Omental fat pad (tissue), 4 donors: ENCODE results near the gene CD47. TPM values are rescaled to one million over a fixed set of nuclear protein-coding genes. Genes with fewer than 3 reads are reported as not detected.

Experiments used
- ATAC-seq: fragments of 150-250 bp; one replicate; pipeline ENCODE4 v1.9.1; 2016; ENCODE audit warnings: mild to moderate bottlenecking, moderate library complexity; ENCODE audit not compliant: low FRiP score
- DNase-seq: peaks from one replicate; pipeline ENCODE4 v3.0.0-alpha.2; 2019; ENCODE audit warnings: low spot score
- CTCF ChIP-seq, 3 donors: fragments of 450-650 bp; IDR thresholded peaks; one replicate each; pipeline ENCODE4 v1.5.1; 2016 to 2017; ENCODE audit warnings: antibody characterized with exemption in 3 of 3, mild to moderate bottlenecking in 3 of 3, moderate library complexity in 2 of 3
- total RNA-seq, 4 donors: library from RNA; depleted of rRNA; stranded (reverse); fragments of >200 nt; gene quantifications; one replicate each; pipeline ENCODE4 v1.1.0, GENCODE V29; 2016

Gene CD47
- total RNA-seq, 4 donors from 2014 or later = 42.7 to 58.7 (median 56.0) TPM

GRCh38 chr3:108091498-108092250, 843 bp upstream of the CD47 start:
- ATAC-seq (no peak), DNase-seq (no peak)
- TF ChIP-seq CTCF (IDR thresholded peaks at IDR 0.05) = no peak

- ATAC-seq = no peak
These were observed 656 bp downstream of the CD47 start for GRCh38 chr3:108090049-108090700.

GRCh38 chr3:108089579-108089978, 1.3 kb downstream of the CD47 start:
- no peak for TF ChIP-seq CTCF (IDR thresholded peaks at IDR 0.05)
- DNase-seq = no peak
- no peak for ATAC-seq

More at GRCh38 chr3:108090049-108090700, 656 bp downstream of the CD47 start:
- DNase-seq = no peak
- no peak for TF ChIP-seq CTCF (IDR thresholded peaks at IDR 0.05)

GRCh38 chr3:108088697-108089096, 2.1 kb downstream of the CD47 start:
- no peak for ATAC-seq
- no peak for TF ChIP-seq CTCF (IDR thresholded peaks at IDR 0.05)

GRCh38 chr3:108088146-108088545, 2.7 kb downstream of the CD47 start:
- no peak for TF ChIP-seq CTCF (IDR thresholded peaks at IDR 0.05)
- DNase-seq = no peak
- ATAC-seq = no peak

More at GRCh38 chr3:108088697-108089096, 2.1 kb downstream of the CD47 start:
- DNase-seq = no peak

GRCh38 chr3:108086653-108087052, 4.2 kb downstream of the CD47 start:
- no peak for TF ChIP-seq CTCF (IDR thresholded peaks at IDR 0.05)
- DNase-seq = no peak

More at GRCh38 chr3:108086653-108087052, 4.2 kb downstream of the CD47 start:
- no peak for ATAC-seq
